HEK293 (cell line): ENCODE measurements around the gene ODAD4.

Source experiments
- CTCF ChIA-PET: fragments of 350-600 bp; formaldehyde crosslinking; extraction: SDS; loops from one replicate; lab custom pipeline; 2021; ENCODE audit warnings: antibody characterized with exemption; lab: Yijun Ruan, JAX
- POLR2A ChIA-PET: fragments of 300-600 bp; formaldehyde crosslinking; extraction: SDS; loops from one replicate; lab custom pipeline; 2020; ENCODE audit warnings: antibody characterized with exemption, inconsistent platforms; lab: Yijun Ruan, JAX
- H3K27ac ChIP-seq: fragments of 200-500 bp; sonication (Bioruptor generic); 2 replicates; pipeline ENCODE4 v1.5.1; 2014; ENCODE audit warnings: low read depth, low read length, control low read depth, inconsistent platforms; ENCODE audit errors: extremely low read depth
- H3K36me3 ChIP-seq, 2 experiments: fragments of 200-500 bp in 1 of 2; sonication (Bioruptor generic) in 1 of 2; 1 replicate in 1 of 2; 2 replicates in 1 of 2; pipeline ENCODE4 v1.5.1; 2014 to 2017; ENCODE audit warnings: inconsistent platforms in 2 of 2, low read length in 2 of 2; ENCODE audit not compliant: control insufficient read depth in 2 of 2, insufficient read depth in 1 of 2
- H3K4me1 ChIP-seq: fragments of 200-500 bp; sonication (Bioruptor generic); 2 replicates; pipeline ENCODE4 v1.5.1; 2014; ENCODE audit warnings: mild to moderate bottlenecking, low read length, inconsistent platforms; ENCODE audit not compliant: control insufficient read depth, insufficient read depth
- H3K4me3 ChIP-seq: 2 replicates; pipeline ENCODE4 v1.5.1; 2011; ENCODE audit warnings: low read depth, mild to moderate bottlenecking, control low read depth, low read length, moderate library complexity
- H3K9me3 ChIP-seq: fragments of 200-500 bp; sonication (Bioruptor generic); 2 replicates; pipeline ENCODE4 v1.5.1; 2014; ENCODE audit warnings: low read depth, low read length, inconsistent platforms; ENCODE audit not compliant: control insufficient read depth, insufficient read depth
- ATF2 ChIP-seq: fragments of 450-650 bp; formaldehyde crosslinking; IDR thresholded peaks from 2 replicates; pipeline ENCODE4 v1.5.1; 2016; ENCODE audit warnings: missing biosample characterization, missing genetic modification characterization, low read depth
- GLI4 ChIP-seq: fragments of 450-650 bp; formaldehyde crosslinking; IDR thresholded peaks from 2 replicates; pipeline ENCODE4 v1.5.1; 2016; ENCODE audit warnings: missing biosample characterization, missing genetic modification characterization
- GLIS1 ChIP-seq: fragments of 450-650 bp; formaldehyde crosslinking; IDR thresholded peaks from 2 replicates; pipeline ENCODE4 v1.5.1; 2016; ENCODE audit warnings: missing biosample characterization, missing genetic modification characterization
- IKZF3 ChIP-seq: fragments of 450-650 bp; IDR thresholded peaks from 2 replicates; pipeline ENCODE4 v1.5.0; 2018; ENCODE audit warnings: missing biosample characterization, mild to moderate bottlenecking, missing genetic modification characterization, moderate library complexity
- KLF16 ChIP-seq: fragments of 450-650 bp; formaldehyde crosslinking; IDR thresholded peaks from 2 replicates; pipeline ENCODE4 v1.5.1; 2017; ENCODE audit warnings: missing biosample characterization, missing genetic modification characterization
- OSR2 ChIP-seq: fragments of 450-650 bp; formaldehyde crosslinking; IDR thresholded peaks from 2 replicates; pipeline ENCODE4 v1.5.1; 2016; ENCODE audit warnings: missing biosample characterization, missing genetic modification characterization
- PRDM10 ChIP-seq: fragments of 450-650 bp; formaldehyde crosslinking; IDR thresholded peaks from 2 replicates; pipeline ENCODE4 v1.5.1; 2016; ENCODE audit warnings: missing biosample characterization, missing genetic modification characterization
- SCRT2 ChIP-seq: fragments of 450-650 bp; formaldehyde crosslinking; IDR thresholded peaks from 2 replicates; pipeline ENCODE4 v1.5.1; 2016; ENCODE audit warnings: missing biosample characterization, missing genetic modification characterization
- SP7 ChIP-seq: fragments of 450-650 bp; formaldehyde crosslinking; IDR thresholded peaks from 2 replicates; pipeline ENCODE4 v1.5.1; 2016; ENCODE audit warnings: missing biosample characterization, missing genetic modification characterization
- WT1 ChIP-seq: fragments of 450-650 bp; formaldehyde crosslinking; IDR thresholded peaks from 2 replicates; pipeline ENCODE4 v1.5.1; 2016; ENCODE audit warnings: missing biosample characterization, missing genetic modification characterization
- ZBTB17 ChIP-seq: fragments of 450-650 bp; formaldehyde crosslinking; IDR thresholded peaks from 2 replicates; pipeline ENCODE4 v1.5.1; 2016; ENCODE audit warnings: missing biosample characterization, missing genetic modification characterization
- ZBTB21 ChIP-seq: fragments of 450-650 bp; formaldehyde crosslinking; IDR thresholded peaks from 2 replicates; pipeline ENCODE4 v1.5.1; 2017; ENCODE audit warnings: missing biosample characterization, missing genetic modification characterization
- ZBTB44 ChIP-seq: fragments of 450-650 bp; IDR thresholded peaks from 2 replicates; pipeline ENCODE4 v1.5.1; 2018; ENCODE audit warnings: missing biosample characterization, mild to moderate bottlenecking, missing genetic modification characterization
- ZEB2 ChIP-seq: fragments of 450-650 bp; formaldehyde crosslinking; IDR thresholded peaks from 2 replicates; pipeline ENCODE4 v1.5.1; 2016; ENCODE audit warnings: missing biosample characterization, missing genetic modification characterization
- ZFP69B ChIP-seq: fragments of 450-650 bp; formaldehyde crosslinking; IDR thresholded peaks from 2 replicates; pipeline ENCODE4 v1.5.1; 2016; ENCODE audit warnings: missing biosample characterization, missing genetic modification characterization
- ZIC2 ChIP-seq: fragments of 450-650 bp; formaldehyde crosslinking; IDR thresholded peaks from 2 replicates; pipeline ENCODE4 v1.5.1; 2016; ENCODE audit warnings: missing biosample characterization, missing genetic modification characterization
- ZNF184 ChIP-seq: fragments of 450-650 bp; IDR thresholded peaks from 2 replicates; pipeline ENCODE4 v1.5.1; 2018; ENCODE audit warnings: missing biosample characterization, mild to moderate bottlenecking, missing genetic modification characterization
- ZNF223 ChIP-seq: fragments of 450-650 bp; formaldehyde crosslinking; IDR thresholded peaks from 2 replicates; pipeline ENCODE4 v1.5.1; 2016; ENCODE audit warnings: missing biosample characterization, missing genetic modification characterization
- ZNF24 ChIP-seq: fragments of 450-650 bp; formaldehyde crosslinking; IDR thresholded peaks from 2 replicates; pipeline ENCODE4 v1.5.1; 2016; ENCODE audit warnings: missing biosample characterization, missing genetic modification characterization
- ZNF423 ChIP-seq: fragments of 450-650 bp; formaldehyde crosslinking; IDR thresholded peaks from 2 replicates; pipeline ENCODE4 v1.5.1; 2016; ENCODE audit warnings: missing biosample characterization, missing genetic modification characterization
- ZNF558 ChIP-seq: fragments of 450-650 bp; formaldehyde crosslinking; IDR thresholded peaks from 2 replicates; pipeline ENCODE4 v1.5.1; 2016; ENCODE audit warnings: missing biosample characterization, missing genetic modification characterization
- ZNF623 ChIP-seq: fragments of 450-650 bp; formaldehyde crosslinking; IDR thresholded peaks from 2 replicates; pipeline ENCODE4 v1.5.1; 2016; ENCODE audit warnings: missing biosample characterization, missing genetic modification characterization
- ZNF629 ChIP-seq: fragments of 450-650 bp; formaldehyde crosslinking; IDR thresholded peaks from 2 replicates; pipeline ENCODE4 v1.5.1; 2017; ENCODE audit warnings: missing biosample characterization, missing genetic modification characterization
- ZNF660 ChIP-seq: fragments of 450-650 bp; IDR thresholded peaks from 2 replicates; pipeline ENCODE4 v1.5.1; 2018; ENCODE audit warnings: missing biosample characterization, mild to moderate bottlenecking, missing genetic modification characterization
- ZNF692 ChIP-seq: fragments of 450-650 bp; formaldehyde crosslinking; IDR thresholded peaks from 2 replicates; pipeline ENCODE4 v1.5.1; 2016; ENCODE audit warnings: missing biosample characterization, missing genetic modification characterization
- TF ChIP-seq, protein P1 (sequence below): fragments of 450-650 bp; formaldehyde crosslinking; IDR thresholded peaks from 2 replicates; pipeline ENCODE4 v1.5.1; 2016; ENCODE audit warnings: missing biosample characterization, missing genetic modification characterization
- TF ChIP-seq, protein P2 (sequence below): fragments of 450-650 bp; formaldehyde crosslinking; IDR thresholded peaks from 2 replicates; pipeline ENCODE4 v1.5.1; 2016; ENCODE audit warnings: missing biosample characterization, missing genetic modification characterization

The ODAD4 gene

DNA sequence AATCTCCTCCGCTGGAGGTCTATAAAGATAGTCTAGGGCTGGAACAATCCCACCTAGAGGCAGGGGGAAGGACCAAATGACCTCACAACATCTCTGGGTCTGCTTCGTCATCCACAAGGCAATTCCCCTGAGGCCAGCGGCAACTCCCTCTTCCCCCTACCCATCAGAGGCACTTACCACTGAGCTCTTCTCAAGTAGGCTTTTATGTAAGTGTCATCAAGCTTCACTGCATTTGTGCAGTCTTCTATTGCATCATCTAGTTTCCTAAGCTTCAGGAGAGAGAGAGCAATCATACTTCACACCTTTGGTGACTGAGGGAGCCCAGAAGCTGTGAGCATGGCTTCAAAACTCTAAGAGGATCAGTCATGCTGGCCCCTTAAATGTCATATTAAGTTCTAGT is 57.2 kb downstream of the ODAD4 start:
- CTCF ChIA-PET: no interaction called here
- Histone ChIP-seq H3K27ac (no peak overlapping the region), H3K4me1 (no peaks in the 10 kb centered on the region), H3K9me3 (no peaks in the 10 kb centered on the region), H3K36me3 (peaks cover 90 to 98% of the 10 kb centered on the region in 2 experiments), H3K4me3 (no peak overlapping the region)
- POLR2A ChIA-PET: no interaction called here
- TF ChIP-seq, protein P1, sequence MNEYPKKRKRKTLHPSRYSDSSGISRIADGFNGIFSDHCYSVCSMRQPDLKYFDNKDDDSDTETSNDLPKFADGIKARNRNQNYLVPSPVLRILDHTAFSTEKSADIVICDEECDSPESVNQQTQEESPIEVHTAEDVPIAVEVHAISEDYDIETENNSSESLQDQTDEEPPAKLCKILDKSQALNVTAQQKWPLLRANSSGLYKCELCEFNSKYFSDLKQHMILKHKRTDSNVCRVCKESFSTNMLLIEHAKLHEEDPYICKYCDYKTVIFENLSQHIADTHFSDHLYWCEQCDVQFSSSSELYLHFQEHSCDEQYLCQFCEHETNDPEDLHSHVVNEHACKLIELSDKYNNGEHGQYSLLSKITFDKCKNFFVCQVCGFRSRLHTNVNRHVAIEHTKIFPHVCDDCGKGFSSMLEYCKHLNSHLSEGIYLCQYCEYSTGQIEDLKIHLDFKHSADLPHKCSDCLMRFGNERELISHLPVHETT (tag by site-specific recombination): no peak
- 0 out of 2 replicates have a peak, but pooled peaks have one; percentile 21 for TF ChIP-seq KLF16 (tag by site-specific recombination)
- no peak for TF ChIP-seq IKZF3 (tag by site-specific recombination)
- TF ChIP-seq ATF2 (tag by site-specific recombination): peak; percentile 71; the same call in 1 of the 2 replicates
- 0 out of 2 replicates have a peak, but pooled peaks have one; percentile 4 for TF ChIP-seq ZNF623 (tag by site-specific recombination)
- TF ChIP-seq PRDM10 (tag by site-specific recombination): peak; percentile 86
- 0 out of 2 replicates have a peak, but pooled peaks have one; percentile 22 for TF ChIP-seq ZNF184 (tag by site-specific recombination)
- TF ChIP-seq ZNF692: peak; percentile 66
- peak; percentile 59 for TF ChIP-seq SP7
- TF ChIP-seq ZNF629: peak; percentile 47
- peak; percentile 88 for TF ChIP-seq ZBTB21 (tag by site-specific recombination)
- peak; percentile 38 for TF ChIP-seq ZIC2 (tag by site-specific recombination)
- TF ChIP-seq ZFP69B (tag by site-specific recombination): peak; percentile 47; the same call in 1 of the 2 replicates
- TF ChIP-seq OSR2 (tag by site-specific recombination): peak; percentile 82
- TF ChIP-seq ZNF223: no peak
- TF ChIP-seq GLIS1 (tag by site-specific recombination): peak; percentile 65
- peak; percentile 88 for TF ChIP-seq ZBTB44 (tag by site-specific recombination)
- TF ChIP-seq ZNF423 (tag by site-specific recombination): no peak
- peak; percentile 32; the same call in 1 of the 2 replicates for TF ChIP-seq WT1
- peak; percentile 38; the same call in 1 of the 2 replicates for TF ChIP-seq ZBTB17 (tag by site-specific recombination)
- no peak for TF ChIP-seq ZNF558 (tag by site-specific recombination)
- TF ChIP-seq GLI4 (tag by site-specific recombination): no peak
- TF ChIP-seq, protein P2, sequence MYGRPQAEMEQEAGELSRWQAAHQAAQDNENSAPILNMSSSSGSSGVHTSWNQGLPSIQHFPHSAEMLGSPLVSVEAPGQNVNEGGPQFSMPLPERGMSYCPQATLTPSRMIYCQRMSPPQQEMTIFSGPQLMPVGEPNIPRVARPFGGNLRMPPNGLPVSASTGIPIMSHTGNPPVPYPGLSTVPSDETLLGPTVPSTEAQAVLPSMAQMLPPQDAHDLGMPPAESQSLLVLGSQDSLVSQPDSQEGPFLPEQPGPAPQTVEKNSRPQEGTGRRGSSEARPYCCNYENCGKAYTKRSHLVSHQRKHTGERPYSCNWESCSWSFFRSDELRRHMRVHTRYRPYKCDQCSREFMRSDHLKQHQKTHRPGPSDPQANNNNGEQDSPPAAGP (tag by site-specific recombination): peak; percentile 75
- no peak for TF ChIP-seq SCRT2 (tag by site-specific recombination)
- 0 out of 2 replicates have a peak, but pooled peaks have one; percentile 23 for TF ChIP-seq ZEB2 (tag by site-specific recombination)
- TF ChIP-seq ZNF24 (tag by site-specific recombination): peak; percentile 72
- TF ChIP-seq ZNF660 (tag by site-specific recombination): peak; percentile 66
